GM18870 (cell line): ENCODE data around the gene FAM120B.
"Not testable (repeated sequence)": the region's sequence is repeated elsewhere in the genome, so short reads cannot be mapped to it uniquely, and the experiment has no call there.

ENCODE experiments used
- ATAC-seq: cut with Tn5 transposase; IDR thresholded peaks from one replicate; pipeline ENCODE4 v1.9.1; 2021; ENCODE audit warnings: moderate library complexity; ENCODE audit not compliant: unreplicated experiment

FAM120B gene

DNA sequence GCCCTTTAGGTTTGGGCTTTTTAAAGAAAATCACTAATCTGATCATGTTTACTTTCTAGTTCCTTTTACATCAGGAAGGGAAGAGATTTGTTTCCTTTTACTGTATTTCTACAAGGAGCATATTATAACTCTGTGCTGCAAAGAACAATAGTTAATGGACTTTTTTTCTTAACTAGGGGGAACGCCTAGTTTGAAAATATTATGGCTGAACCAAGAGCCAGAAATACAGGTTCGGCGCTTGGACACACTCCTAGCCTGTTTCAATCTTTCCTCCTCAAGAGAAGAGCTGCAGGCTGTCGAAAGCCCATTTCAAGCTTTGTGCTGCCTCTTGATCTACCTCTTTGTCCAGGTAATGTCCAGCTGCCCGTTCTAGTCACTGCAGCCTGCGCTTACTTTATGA lies 41.4 kb downstream of the FAM120B start:
- ATAC-seq, result no peak

DNA sequence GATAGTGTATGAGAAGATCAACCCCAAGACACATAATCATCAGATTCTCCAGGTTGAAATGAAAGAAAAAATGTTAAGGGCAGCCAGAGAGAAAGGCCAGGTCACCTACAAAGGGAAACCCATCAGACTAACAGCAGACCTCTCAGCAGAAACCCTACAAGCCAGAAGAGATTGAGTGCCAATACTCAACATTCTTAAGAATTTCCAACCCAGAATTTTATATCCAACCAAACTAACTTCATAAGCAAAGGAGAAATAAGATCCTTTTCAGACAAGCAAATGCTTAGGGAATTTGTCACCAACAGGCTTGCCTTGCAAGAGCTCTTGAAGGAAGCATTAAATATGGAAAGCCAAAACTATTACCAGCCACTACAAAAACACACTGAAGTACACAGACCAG lies 44.9 kb downstream of the FAM120B start:
- ATAC-seq, result not testable (repeated sequence)

DNA sequence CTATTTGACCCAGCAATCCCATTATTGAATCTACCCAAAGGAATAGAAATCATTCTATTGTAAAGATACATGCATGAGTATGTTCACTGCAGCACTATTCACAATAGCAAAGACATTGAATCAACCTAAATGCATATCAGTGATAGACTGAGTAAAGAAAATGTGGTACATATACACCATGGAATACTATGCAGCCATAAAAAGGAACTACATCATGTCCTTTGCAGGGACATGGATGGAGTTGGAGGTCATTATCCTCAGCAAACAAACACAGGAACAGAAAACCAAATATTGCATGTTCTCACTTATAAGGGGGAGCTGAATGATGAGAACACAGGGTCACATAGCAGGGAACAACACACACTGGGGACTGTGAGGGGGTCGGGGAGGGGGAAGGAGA lies 48.6 kb downstream of the FAM120B start:
- not testable (repeated sequence) for ATAC-seq

DNA sequence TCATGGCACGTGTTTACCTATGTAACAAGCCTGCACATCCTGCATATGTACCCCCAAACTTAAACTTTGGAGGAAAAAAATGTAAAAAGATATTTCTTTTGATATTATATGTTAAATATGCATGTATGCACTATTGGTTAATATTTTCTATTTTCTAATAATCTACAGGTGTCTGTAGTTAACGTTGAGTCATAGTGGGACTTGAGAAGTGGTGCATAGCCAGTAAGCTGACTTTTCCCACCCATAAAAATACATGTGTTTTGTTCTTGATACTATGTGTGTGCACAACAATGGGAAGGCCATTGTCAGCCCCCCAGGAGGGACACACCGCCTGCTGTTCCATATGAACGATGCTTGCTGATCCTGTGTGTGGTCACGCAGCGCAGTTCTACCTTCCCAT lies 49.1 kb downstream of the FAM120B start:
- no peak for ATAC-seq

DNA sequence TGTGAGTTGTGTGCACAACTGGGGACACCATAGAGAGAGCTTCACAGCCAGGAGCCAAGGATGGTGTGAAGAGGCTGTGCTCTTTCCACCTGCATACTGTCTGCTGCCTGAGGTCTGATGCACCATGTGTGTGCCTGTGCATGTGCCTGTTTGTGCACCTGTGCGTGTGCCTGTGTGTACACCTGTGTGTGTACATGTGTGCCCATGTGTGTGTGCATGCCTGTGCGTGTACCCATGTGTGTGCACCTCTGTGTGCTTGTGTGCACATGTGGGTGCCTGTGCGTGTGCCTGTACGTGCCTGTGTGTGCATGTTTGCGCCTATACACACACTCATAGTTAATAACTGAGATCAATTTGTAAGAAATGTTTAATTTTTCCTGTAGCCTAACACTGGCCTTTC lies 51.3 kb downstream of the FAM120B start:
- no peak for ATAC-seq

DNA sequence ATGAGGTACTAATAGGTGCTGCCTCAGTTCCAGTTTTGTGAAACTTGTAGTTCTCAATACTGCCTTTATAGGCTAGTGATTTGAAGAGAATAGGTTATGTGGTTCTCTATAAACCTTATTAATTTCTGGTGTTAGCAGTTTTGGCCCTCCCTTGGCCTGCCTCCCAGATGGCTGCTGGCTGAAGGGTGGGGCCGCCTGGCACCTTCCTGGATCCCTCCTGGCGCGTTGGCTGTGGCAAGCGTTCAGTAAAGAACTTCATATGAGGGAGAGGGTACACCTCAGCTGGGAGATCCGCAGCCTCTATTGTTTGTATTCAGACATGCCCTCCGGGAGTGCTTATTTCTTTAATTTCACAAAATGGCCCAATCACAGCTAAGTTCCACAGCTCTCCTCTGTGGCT lies 51.9 kb downstream of the FAM120B start:
- no peak for ATAC-seq

DNA sequence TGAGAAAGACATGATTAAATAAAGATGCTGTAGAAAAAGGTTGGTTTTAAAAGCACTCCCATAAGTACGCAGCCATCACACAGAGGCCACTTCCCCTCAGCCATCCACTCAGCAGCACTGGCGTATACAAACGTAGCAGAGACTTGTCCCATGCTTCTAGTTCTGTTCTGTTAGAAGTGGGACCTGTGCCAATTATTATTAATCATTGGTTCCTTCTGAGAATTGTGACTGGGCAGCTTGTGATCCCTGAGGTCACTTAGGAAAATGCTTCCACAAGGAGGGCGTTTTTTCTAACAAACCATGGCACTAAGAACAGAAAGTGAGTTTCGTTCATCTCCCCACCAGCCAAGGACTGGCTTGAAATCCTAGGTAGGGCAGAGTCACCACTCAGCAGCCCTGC lies 53.9 kb downstream of the FAM120B start:
- ATAC-seq, result no peak

DNA sequence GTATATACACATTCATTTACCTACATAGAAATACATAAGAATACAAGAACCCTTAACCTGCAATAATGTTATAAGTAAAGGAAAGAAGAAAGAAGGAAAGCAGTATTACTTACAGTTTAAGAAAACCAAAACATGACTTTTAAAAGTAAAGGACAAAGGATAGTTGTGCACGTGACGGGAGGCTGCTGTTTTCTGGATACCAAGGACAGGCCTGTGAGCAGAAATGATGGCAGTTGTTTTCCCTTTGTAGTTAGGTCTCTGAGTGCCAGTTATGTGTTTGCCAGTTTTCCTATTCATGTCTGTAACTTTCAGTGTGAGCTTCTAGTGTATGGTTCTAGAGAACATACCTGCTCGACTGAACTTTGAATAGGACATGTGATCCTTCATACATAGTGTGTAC lies 54.8 kb downstream of the FAM120B start:
- no peak for ATAC-seq

DNA sequence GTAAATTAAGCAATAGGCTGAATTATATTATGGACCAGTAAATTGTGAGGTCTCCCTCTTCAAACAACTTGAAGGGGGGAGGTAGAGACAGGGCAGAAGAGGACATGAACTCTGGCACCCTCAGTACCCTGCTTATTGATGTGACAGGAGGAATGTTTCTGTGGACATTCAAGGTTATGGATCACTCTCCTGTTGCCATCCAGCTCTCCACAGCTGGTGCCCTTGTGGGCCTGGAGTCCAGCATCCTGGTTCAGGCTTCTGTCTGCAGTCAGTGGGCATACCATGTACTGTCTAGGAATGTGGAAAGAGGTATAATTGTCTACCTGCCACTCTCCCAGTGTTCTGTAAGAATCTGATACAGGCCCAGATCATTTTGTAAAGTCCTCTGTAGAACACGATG lies 55.6 kb downstream of the FAM120B start:
- no peak for ATAC-seq

DNA sequence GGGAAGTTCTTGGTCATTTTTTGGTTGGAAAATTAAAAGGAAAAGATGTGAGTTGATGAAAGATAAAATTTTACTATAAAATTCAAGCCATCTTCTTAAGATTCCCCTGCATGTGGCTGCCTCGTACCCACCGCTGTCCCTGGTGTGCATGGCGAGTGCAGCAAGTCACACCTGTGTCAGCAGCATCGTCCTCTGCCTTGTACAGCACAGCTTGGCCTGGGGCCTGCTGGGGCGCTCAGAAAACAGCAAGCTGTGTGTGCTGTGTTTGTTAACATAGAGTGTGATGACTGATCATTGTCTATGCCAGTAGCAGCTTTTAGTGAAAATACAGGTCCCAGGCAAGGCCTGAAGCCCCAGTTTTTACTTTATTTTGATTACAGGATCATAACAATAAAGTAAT lies 56.7 kb downstream of the FAM120B start:
- ATAC-seq, result no peak

DNA sequence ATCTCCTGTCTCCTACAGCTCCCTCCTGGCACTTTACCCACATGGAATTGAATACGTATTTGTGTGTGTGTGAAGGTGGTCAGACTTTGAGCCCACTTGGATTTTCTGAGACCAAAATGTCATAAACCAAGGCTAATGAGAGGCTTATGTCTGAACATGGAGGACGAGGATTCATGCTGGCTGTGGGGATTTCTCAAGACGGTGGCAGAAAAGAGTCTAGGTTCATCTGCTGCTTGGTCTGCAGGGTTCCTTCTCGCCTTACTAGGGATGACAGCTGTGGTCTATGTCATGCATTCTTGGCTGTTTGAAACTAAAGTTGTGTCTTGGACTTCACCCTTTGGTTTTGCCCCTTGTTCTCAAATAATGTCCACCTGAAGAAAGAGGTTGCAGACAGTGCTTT lies 58.6 kb downstream of the FAM120B start:
- no peak for ATAC-seq

DNA sequence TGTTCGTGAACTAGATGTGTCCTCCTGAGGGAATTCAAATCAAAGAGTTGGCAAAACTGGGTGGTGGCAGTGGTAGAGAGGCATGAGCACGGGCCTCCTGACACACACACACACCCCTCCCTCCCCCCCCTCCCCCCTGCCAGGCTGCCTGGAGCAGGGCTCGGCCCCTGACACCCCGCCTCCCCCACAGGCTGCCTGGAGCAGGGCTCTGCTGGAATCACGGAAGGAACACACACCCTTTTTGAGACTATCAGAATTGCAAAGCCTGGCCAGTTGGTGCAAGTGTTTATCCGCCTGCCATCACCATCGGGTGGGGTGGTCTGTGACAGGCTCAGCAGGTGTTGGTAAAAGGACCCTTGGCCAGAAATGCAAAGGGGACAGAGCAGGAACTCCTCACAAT lies 59.0 kb downstream of the FAM120B start:
- no peak for ATAC-seq

DNA sequence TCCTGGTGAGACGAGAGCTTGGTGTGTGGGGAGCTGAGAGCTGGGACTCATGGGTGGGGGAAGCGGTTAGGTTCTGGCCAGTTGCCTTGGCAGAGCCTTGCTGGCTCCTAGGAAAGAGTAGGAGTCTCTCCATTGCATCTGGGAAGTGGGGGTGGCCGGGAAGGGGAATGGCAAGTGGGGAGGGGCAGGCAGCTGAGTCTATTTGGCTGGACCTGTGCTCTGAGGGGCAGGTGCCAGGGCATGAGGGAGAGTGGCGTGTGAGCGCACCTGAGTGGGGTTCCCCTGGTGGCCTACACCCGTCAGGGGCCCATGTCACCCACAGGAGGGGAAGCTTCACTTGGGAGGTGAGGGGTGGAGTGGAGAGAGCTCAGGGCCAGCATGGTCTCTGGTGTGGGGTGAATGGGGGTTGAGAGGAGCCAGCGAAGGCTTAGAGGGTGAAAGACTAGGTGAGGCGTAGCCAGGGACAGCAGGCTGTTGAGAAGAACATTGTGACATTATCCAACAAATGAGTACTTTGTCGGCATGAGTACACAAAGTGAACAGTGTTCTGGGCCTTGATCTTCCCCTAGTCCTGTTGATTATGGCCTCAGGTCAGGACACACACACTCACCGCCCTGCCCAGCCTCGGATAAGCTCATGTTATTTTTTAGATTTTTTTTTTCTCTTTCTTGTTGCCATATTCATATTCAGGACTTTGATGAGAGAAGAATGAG lies 59.8 kb downstream of the FAM120B start:
- no peak for ATAC-seq

DNA sequence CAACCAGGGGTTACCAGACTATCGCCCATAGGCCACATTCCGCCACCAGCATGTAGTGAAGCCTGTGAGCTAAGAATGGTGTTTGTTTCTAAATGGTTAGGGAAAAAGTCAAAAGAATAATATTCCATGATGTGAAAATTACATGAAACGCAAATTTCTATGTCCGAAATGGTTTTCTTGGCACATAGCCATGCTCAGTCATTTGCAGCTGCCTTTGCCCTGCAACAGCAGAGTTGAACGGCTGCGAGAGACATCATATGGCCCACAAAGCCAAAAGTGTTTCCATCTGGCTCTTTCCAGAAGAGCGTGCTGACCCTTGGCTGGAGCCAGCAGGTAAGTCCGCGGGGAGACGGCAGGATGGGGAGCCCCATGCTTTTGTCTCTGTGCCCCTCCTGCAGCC lies 60.7 kb downstream of the FAM120B start:
- no peak for ATAC-seq

DNA sequence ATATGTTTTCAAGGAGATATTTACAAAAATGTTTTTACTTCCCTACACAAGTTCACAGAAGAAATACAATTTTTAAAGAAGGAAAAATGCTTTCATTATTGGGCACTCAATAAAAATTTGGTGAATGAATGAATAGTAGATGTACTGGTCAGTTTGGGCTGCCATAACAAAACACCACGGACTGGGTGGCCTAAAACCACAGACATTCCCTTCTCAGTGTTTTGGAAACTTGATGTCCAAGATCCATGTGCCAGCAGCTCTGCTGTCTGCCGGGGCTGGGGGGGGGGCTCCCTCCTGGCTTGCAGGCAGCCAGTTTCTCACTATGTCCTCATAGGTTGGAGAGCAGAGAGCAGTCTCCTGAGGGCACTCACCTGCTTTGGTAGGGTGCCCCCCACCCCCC lies 62.0 kb downstream of the FAM120B start:
- no peak for ATAC-seq

DNA sequence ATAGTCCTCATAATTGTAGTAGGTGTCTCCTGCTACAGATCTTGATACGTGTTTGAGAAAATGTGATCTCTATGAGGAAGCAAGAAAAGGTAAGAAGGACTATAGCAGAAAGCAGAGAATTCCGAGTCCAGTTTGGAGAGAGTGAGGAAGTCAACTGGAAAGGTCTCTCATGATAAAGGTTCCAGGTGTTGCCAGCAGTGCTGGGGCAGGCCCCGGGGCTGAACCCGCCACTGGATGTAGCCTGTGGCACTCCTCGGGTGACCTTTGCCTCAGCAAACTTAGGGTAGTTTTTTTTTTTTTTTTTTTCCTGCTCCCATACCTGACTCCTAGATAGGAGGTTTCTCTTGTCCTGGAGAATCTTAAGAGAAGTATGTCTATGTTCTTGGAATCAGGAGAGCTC lies 62.8 kb downstream of the FAM120B start:
- no peak for ATAC-seq

DNA sequence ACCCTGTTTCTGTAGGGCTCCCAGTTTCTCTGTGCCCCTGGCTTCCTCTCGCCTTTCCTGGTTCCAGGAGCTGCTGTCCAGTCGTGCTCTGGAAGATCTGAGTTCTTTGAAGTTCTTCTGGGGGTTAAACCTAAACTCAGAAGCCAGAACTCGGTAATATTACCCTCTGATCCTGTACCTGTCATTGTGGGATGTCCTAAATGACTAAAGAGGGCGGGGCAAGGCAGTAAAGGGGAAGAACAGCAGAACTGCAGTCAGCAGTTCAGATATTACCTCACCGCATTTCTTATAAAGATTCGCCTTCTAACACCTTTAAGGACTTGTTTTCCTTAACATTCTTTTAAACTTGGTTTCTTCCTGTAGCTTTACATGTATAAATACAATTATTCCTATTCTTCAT lies 63.9 kb downstream of the FAM120B start:
- no peak for ATAC-seq

DNA sequence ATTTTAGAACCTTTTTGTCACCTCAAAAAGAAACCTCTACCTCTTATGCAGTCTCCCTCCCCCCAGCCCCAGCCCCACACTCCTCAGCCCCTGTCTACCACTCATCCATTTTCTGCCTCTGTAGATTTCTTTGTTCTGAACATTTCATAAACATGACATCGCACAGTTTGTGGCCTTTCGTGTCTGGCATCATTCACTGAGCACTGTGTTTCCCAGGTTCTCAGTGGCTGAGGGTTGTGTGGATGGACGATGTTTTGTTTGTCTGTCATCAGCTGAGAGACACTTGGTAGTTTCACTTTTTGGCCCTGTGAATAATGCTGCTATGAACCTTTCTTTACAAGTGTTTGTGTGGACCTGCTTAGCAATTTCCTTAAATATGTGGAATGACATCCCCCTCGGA lies 64.5 kb downstream of the FAM120B start:
- ATAC-seq, result no peak

DNA sequence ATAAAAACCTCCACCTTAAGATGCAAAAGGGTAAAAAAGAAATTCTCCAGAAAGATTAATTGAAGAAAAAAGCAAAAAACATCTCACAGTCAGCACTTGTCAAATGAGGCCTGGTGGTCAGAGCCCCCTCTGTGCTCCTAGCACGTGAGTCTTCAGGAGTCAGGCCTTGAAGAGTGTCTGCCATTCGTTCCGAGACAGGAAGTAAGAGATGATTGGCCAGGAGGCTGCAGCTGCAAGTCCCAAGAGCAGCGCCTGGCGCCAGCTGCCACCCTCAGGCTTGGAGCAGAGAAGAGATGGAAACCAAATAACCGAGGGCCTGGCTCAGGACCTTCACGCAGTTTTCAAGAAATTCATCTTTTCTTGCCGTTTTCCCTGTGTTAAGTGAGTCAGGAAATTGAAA lies 65.0 kb downstream of the FAM120B start:
- ATAC-seq, result no peak

DNA sequence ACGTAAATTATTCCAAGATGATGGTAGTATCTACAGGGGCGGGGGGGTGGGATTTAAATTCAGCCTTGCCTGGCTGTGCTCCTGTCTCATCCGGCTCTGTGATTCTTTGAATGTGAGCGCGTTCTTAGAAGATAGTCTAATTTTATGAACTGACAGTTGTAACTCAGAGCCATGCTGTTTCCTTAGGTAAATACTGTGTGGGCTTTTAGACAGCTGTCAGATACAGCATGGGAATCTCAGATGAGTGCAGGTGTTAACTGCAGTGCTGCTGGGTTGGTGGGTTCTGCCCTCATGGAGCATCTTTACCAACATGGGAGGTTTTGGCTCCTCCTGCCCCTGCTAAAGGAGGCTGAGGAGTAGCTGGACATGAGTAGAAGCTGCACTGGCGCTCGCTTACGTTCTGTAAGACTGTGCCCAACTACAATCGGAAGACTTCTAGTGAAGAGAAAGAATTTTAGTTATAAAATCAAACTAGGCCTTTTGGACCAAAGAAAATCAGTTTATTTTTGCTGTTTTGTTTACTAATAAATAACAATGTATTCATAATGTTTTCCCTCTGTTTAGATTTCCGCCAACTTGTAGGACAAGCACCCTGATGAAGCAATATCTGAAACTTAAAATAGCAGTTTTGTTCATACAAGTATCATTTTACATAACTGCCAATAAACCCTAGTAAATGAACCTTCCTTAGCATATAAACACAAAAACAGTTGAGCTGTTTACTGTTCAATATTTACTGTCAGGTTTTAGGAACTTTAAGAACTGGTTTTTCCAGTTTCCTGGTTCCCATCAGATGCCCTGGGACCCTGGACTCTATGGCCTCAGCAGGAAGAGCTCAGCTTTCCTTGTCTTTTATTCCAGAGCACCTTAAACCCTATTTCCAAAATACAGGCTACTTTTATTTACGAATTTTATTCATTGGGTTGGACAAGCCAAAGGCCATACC lies 66.1 kb downstream of the FAM120B start:
- ATAC-seq, result no peak

DNA sequence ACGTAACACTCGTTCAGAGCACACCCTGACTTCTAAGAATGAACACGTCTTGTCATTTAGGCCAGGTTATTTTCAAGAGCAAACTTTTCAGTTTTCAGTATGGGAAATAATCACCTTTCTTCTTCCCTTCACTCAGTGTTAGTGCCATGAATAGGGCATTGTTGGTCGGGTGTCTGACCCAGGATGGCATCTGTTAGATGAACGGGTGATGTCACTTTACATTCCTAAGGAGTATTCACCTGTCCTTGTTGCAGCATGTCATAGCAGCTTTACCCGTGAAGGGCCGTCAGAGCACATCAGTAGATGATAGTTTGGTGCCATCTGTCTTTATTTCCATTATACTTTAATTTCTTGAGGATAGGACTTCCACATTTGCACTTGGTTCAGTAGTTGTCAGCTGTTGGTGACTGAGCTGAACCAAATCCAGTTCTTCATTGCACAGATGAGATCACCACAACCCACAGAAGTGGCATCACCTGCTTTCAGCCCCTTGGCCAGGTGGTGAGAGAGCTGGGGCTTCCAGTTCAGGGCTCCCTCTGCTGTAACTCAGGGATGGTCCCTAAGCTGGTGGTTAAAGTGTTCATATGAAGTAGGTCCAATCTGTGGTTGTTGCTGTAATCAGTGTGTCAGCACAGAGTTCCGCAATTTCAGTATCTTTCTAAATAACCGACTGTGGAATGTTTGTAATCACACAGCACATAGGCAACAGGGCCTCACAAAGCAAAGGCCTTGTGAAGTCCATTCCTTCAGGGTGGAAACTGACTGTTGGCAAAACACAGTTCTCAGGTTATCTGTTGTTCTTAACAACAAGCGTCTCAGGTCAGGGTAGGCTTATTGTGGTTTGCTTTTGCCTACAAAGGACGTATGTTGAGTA lies 68.2 kb downstream of the FAM120B start:
- ATAC-seq, result no peak
